Fibroblast of the aortic adventitia (primary cell): Measurements from ENCODE around the gene FAM20A. TPM values are rescaled to one million over a fixed set of nuclear protein-coding genes. Genes with fewer than 3 reads are reported as not detected.
"Not testable (repeated sequence)": the region's sequence is repeated elsewhere in the genome, so short reads cannot be mapped to it uniquely, and the experiment has no call there.

ENCODE experiments used
- DNase-seq: peaks from one replicate; pipeline ENCODE4 v3.0.0-alpha.2; 2010; ENCODE audit warnings: low read depth
- H3K4me3 ChIP-seq: 2 replicates; pipeline ENCODE4 v1.5.1; 2011; ENCODE audit warnings: low read depth, mild to moderate bottlenecking, control low read depth, low read length, moderate library complexity
- total RNA-seq: library from RNA; depleted of rRNA; stranded (reverse); fragments of >200 nt; gene quantifications from 2 replicates; pipeline ENCODE4 v1.2.3, GENCODE V29; 2012; ENCODE audit warnings: low replicate concordance
- TF ChIP-seq, protein P1 (sequence below): IDR thresholded peaks from 2 replicates; pipeline ENCODE4 v1.5.1; 2011; ENCODE audit warnings: mild to moderate bottlenecking, low read length, control low read depth, inconsistent platforms; ENCODE audit not compliant: insufficient read depth

Gene FAM20A
- total RNA-seq, 1 donor, result 10.5 TPM

DNA sequence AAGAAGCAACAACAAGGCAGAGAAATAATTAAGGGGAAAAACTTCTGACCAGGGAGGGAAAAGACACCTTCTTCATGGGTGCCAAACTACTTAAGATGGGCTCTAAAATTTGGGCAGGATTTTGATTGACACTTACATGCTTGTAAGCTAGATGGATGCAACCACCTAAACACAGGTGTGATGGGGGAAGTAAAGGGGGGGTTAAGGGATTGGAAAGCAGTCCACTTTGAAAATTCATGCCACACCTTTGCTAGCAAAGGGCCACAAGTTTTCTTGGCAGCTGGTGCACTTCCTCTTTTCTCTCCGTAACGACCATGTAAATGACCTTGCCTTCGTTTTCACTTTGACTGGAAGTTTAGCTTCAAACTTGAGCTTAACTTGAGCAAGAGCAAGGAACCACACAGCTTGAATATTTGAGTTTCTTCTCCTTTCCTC, 103.3 kb downstream of the FAM20A start:
- no peak for DNase-seq
- H3K4me3 ChIP-seq, result no peak overlapping the region
- TF ChIP-seq, protein P1, sequence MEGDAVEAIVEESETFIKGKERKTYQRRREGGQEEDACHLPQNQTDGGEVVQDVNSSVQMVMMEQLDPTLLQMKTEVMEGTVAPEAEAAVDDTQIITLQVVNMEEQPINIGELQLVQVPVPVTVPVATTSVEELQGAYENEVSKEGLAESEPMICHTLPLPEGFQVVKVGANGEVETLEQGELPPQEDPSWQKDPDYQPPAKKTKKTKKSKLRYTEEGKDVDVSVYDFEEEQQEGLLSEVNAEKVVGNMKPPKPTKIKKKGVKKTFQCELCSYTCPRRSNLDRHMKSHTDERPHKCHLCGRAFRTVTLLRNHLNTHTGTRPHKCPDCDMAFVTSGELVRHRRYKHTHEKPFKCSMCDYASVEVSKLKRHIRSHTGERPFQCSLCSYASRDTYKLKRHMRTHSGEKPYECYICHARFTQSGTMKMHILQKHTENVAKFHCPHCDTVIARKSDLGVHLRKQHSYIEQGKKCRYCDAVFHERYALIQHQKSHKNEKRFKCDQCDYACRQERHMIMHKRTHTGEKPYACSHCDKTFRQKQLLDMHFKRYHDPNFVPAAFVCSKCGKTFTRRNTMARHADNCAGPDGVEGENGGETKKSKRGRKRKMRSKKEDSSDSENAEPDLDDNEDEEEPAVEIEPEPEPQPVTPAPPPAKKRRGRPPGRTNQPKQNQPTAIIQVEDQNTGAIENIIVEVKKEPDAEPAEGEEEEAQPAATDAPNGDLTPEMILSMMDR, result no peak

DNA sequence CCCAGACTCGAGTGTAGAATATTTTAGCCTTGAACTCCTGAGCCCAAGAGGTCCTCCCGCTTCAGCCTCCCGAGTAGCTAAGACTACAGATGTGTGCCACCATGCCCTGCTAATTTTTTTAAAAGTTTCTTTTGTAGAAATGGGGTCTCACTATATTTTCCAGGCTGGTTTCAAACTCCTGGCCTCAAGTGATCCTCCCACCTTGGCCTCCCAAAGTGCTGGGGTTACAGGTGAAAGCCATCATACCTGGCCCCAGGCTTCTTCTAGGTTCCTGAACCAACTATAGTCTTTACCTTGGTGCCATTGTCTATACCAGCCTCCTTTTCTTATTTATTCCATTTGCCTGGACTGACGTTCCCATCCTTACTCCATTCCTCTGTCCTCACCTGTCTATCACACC, 106.1 kb downstream of the FAM20A start:
- TF ChIP-seq, protein P1, result no peak
- H3K4me3 ChIP-seq, result no peak overlapping the region
- no peak for DNase-seq

DNA sequence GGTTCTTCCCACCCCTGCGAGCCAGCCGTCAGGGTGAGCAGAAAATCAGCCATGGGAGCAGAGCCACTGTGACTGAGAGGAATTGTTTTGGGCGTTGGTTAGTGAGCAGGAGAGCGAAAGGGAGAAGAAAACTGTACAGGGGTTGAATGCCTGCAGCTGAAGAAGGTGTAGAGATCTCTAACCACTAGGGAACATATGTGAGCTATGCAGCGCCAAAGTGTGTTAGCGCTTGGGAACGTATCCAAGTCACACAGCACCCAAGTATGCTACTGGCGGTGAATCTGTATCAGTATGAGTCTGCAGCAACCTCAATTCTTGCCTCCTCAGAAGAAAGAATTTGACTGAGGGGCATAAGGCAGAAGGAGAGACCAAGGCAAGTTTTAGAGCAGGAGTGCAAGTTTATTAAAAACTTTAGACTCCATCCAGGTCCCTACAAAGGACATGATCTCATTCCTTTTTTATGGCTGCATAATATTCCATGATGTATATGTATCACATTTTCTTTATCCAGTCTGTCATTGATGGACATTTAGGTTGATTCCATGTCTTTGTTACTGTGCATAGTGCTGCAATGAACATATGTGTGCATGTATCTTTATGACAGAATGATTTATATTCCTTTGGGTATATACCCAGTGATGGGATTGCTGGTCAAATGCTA, 108.6 kb downstream of the FAM20A start:
- DNase-seq, H3K4me3 ChIP-seq: not testable (repeated sequence)

DNA sequence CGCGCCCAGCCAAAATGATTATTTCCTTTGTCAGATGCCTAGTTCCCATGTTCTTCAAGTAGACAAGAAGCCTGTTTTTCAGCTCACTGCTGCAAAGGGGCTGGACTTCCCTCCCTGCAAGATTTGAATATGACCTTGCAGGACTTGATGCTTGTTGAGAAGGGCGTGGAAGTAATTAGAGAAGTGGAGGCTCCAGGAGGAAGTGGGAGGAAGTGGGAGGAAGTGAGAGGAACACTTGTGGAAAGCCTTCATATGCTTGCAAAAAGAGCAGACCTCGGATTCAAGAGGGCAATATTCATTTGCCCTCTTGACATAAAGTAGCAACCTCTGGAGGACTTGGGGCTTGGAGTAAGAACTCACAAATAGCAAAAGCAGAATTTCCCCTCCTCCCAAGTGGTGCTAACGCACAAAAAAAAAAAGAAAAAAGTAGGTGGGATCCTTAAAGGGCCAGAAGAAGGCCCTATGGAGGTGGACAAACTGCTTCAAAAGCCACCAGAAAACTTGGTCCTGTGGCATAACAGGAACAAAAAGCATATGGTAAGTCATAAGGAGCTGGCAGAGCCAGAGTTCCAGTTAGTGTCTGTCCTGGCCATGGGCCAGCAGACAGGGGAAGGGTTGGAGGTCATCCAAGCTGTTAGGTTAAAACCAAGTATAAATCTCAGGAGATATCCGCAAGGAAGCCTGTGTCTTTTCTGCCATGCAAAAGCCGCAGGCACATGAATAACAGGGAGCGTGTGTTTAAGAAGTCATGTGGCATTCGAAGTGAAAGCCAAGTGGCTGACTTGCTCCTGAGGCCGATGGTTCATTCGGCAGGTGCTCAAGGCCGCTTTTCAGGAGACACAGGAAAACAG, 109.6 kb downstream of the FAM20A start:
- no peak overlapping the region for H3K4me3 ChIP-seq
- TF ChIP-seq, protein P1, result no peak
- no peak for DNase-seq

DNA sequence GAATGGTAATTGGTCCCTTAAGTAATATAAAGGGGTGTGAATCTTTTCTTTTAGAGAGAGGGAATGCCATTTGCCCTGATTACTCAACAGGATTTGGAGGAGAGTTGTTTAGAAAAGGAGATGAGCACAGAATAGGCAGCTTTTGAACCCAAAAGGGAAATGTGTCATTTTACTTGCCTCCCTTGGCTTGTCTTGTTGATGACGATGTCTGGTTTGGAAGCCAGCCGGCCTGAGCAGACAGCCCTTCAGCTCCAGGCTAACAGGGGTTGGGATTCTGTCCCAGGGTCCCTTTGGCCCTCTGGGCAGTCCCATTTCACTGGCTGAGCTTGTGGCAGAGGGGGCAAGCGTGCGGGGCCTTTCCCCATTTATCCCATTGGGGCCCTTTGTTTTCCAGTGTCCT, 111.2 kb downstream of the FAM20A start:
- peak; percentile 23 for DNase-seq
- no peak overlapping the region for H3K4me3 ChIP-seq
- TF ChIP-seq, protein P1, result no peak

Other genes starting within 250 kb of the FAM20A start
- gene WIPI1, start 143.9 kb downstream of the FAM20A start, total RNA-seq, result 78.1 and 84.9 TPM in 2 replicates
- 267 and 308 TPM in 2 replicates for gene PRKAR1A, start 88.9 kb downstream of the FAM20A start, total RNA-seq